Naive thymus-derived CD8-positive, alpha-beta T cell (primary cell): ENCODE data around the gene HIC2. TPM values are rescaled to one million over a fixed set of nuclear protein-coding genes. Genes with fewer than 3 reads are reported as not detected.
A peak's percentile ranks its signal among the peaks of the same experiment; 100 is the strongest.
"Not testable (repeated sequence)": the region's sequence is repeated elsewhere in the genome, so short reads cannot be mapped to it uniquely, and the experiment has no call there.

Experiments
- ATAC-seq, 2 donors: fragments of 150-1000 bp; cut with Tn5 transposase in 1 of 2; sonication (Bioruptor Pico), chemical (Tn5 transposase) in 1 of 2; 1 replicate in 1 of 2; 2 replicates in 1 of 2; pipeline ENCODE4 v1.10.0; 2021; ENCODE audit warnings: mild to moderate bottlenecking in 2 of 2, moderate library complexity in 2 of 2
- POLR2A ChIA-PET: fragments of 350-600 bp; sonication (Branson Sonifier 250); formaldehyde crosslinking; loops from one replicate; lab custom pipeline; 2021; ENCODE audit warnings: antibody characterized with exemption; lab: Charles Lee
- DNase-seq, 10 donors: peaks; one replicate each; pipeline versions ENCODE4 v3.0.0 to v3.0.0-alpha.2; 2020 to 2022
- H3K27ac Mint-ChIP-seq, 10 donors: one replicate each; pipeline ENCODE4 v1.8.0; 2020 to 2022; ENCODE audit warnings: mild to moderate bottlenecking in 10 of 10, mixed read lengths in 10 of 10, moderate library complexity in 4 of 10, inconsistent platforms in 1 of 10
- H3K27me3 Mint-ChIP-seq, 5 donors: one replicate each; pipeline ENCODE4 v1.8.0; 2021 to 2022; ENCODE audit warnings: mixed read lengths in 5 of 5
- H3K36me3 Mint-ChIP-seq, 3 donors: one replicate each; pipeline ENCODE4 v1.8.0; 2020 to 2022; ENCODE audit warnings: mixed read lengths in 3 of 3, mild to moderate bottlenecking in 2 of 3, inconsistent platforms in 1 of 3
- H3K4me1 Mint-ChIP-seq, 4 donors: one replicate each; pipeline ENCODE4 v1.8.0; 2021 to 2022; ENCODE audit warnings: mixed read lengths in 4 of 4
- H3K4me3 Mint-ChIP-seq, 10 donors: one replicate each; pipeline ENCODE4 v1.8.0; 2020 to 2022; ENCODE audit warnings: mild to moderate bottlenecking in 10 of 10, mixed read lengths in 10 of 10, moderate library complexity in 6 of 10, inconsistent platforms in 1 of 10
- H3K9me3 Mint-ChIP-seq, 9 donors: one replicate each; pipeline ENCODE4 v1.8.0; 2020 to 2022; ENCODE audit warnings: mixed read lengths in 9 of 9, mild to moderate bottlenecking in 3 of 9, inconsistent platforms in 1 of 9, moderate library complexity in 1 of 9
- polyA plus RNA-seq, 3 donors: library from polyadenylated mRNA; unstranded; fragments of 300-500 nt; fragmentation: Illumina TruSeq; gene quantifications; one replicate each; pipeline ENCODE4 v1.2.3, GENCODE V29; 2021
- total RNA-seq, 8 experiments: library from RNA in 2 of 8; stranded (reverse) in 2 of 8; gene quantifications; one replicate each; pipeline ENCODE4 v1.2.3 and lab custom pipeline; 2021 to 2026

Gene HIC2
- total and polyA plus RNA-seq, 5 experiments from 2014 or later, result 0.77 to 11.3 (median 1.1) TPM

DNA sequence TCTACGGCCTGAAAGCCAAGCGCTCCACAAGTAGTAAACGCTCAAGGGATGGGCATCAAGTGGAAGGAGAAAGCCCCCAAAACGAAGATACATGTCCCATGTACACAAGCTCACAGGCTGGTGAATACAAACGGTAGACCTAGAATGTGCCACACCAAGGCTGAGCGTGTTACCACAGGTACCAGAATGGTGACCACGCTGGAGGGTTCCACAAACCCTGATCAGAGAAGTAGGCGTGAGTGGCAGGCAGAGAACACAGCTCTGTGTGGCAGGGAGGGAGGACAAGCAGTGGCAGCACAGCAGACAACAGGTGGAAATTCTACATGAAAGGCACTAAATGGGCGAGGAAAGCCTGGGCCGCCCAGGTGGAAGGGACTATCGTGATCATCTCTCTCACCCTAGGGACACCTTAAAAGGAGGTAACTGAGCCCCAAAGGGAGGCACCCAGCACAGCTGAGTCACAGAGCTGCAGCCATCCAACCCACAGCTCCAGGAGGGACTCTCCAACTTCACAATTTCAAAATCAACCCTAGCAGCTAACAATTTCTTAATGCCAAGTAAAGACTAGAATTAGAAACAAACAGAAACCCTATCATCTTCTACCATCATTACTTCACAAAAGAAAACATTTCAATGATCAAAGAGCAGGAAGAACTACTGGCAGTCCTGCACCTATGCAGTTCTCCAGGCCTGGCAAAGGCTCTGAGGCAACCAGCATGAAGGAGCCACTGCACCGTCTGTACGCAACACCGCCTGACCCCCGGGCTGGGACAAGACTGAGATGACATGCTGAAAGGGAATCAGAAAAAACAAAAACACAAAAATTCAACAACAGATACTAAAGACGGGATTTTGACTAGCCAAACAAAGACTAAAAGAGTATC is 82.7 kb downstream of the HIC2 start:
- H3K36me3 Mint-ChIP-seq, POLR2A ChIA-PET: not testable (repeated sequence)

More for the DNA sequence above, 82.7 kb downstream of the HIC2 start:
- H3K27ac Mint-ChIP-seq, H3K9me3 Mint-ChIP-seq, H3K4me1 Mint-ChIP-seq, H3K4me3 Mint-ChIP-seq, H3K27me3 Mint-ChIP-seq, DNase-seq: not testable (repeated sequence)
- ATAC-seq, result peak; percentile 88 to 89

Other genes starting within 250 kb of the HIC2 start
- 1 to 10 TPM in 1 of 2 experiments, under 1 TPM in 1; 0.80 to 2.4 TPM for gene RIMBP3B, start 33.6 kb upstream of the HIC2 start, total RNA-seq
- gene RIMBP3B, start 33.6 kb upstream of the HIC2 start, polyA plus RNA-seq, result under 1 TPM; 0.16 to 0.59 (median 0.49) TPM
- gene TMEM191C, start 50.0 kb downstream of the HIC2 start, total RNA-seq, result 1 to 10 TPM; 5.4 to 5.6 TPM
- gene TMEM191C, start 50.0 kb downstream of the HIC2 start, polyA plus RNA-seq, result 1 to 10 TPM; 1.0 to 1.5 (median 1.1) TPM
- 1 to 10 TPM; 3.2 to 3.5 TPM for gene RIMBP3C, start 134.1 kb downstream of the HIC2 start, total RNA-seq
- under 1 TPM in 2 of 3 donors, not detected in 1; 0.39 to 0.55 TPM for gene RIMBP3C, start 134.1 kb downstream of the HIC2 start, polyA plus RNA-seq
- gene UBE2L3, start 150.3 kb downstream of the HIC2 start, total RNA-seq, result 10 to 100 TPM; 33.3 to 34.5 TPM
- 10 to 100 TPM; 88.4 to 97.6 (median 96.8) TPM for gene UBE2L3, start 150.3 kb downstream of the HIC2 start, polyA plus RNA-seq
- gene YDJC, start 212.7 kb downstream of the HIC2 start, total RNA-seq, result 10 to 100 TPM; 48.8 to 54.0 TPM
- 10 to 100 TPM; 38.0 to 68.9 (median 53.6) TPM for gene YDJC, start 212.7 kb downstream of the HIC2 start, polyA plus RNA-seq
- gene CCDC116, start 215.4 kb downstream of the HIC2 start, total RNA-seq, result under 1 TPM; 0.34 to 0.93 TPM
- gene CCDC116, start 215.4 kb downstream of the HIC2 start, polyA plus RNA-seq, result not detected
- gene SDF2L1, start 224.9 kb downstream of the HIC2 start, total RNA-seq, result 10 to 100 TPM; 23.2 to 27.8 TPM
- 10 to 100 TPM; 63.1 to 68.9 (median 63.4) TPM for gene SDF2L1, start 224.9 kb downstream of the HIC2 start, polyA plus RNA-seq
- 10 to 100 TPM; 78.0 to 79.0 TPM for gene PPIL2, start 248.6 kb downstream of the HIC2 start, total RNA-seq
- 10 to 100 TPM; 19.3 to 44.5 (median 19.8) TPM for gene PPIL2, start 248.6 kb downstream of the HIC2 start, polyA plus RNA-seq